ENCODE measurements around the gene CEP89. TPM values are rescaled to one million over a fixed set of nuclear protein-coding genes. Genes with fewer than 3 reads are reported as not detected.
A peak's percentile ranks its signal among the peaks of the same experiment; 100 is the strongest.
"Not testable (repeated sequence)": the region's sequence is repeated elsewhere in the genome, so short reads cannot be mapped to it uniquely, and the experiment has no call there.

The CEP89 gene
- total RNA-seq, 1 experiment from 2014 or later: 14.5 TPM

DNA sequence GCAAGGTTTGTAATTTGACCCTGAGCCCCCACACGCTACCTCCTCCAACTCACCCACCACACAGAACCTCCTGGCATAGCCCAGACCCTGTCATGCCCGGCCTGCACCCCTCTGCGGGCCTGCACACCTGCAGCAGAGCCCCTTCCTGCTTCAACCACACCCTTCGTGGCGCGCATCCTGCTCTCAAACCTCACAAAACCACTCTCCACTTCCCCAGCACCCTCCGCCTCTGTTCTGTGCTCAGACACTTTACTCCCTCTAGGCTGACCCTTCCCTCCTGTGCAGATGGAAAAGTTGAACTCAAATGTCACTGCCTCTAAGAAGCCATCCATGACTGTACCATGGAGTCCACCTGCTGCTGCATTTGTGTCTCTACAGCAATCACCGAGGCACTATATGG lies 28.8 kb upstream of the CEP89 start:
- Histone ChIP-seq H3K36me3 (ENCODE audit: control insufficient read depth, insufficient read depth, low read length) (peaks cover 5% of the 10 kb centered on the region), H3K9me3 (no peaks in the 10 kb centered on the region), H3K4me1 (0 out of 2 replicates have a peak, but pooled peaks cover 3% of the 10 kb centered on the region), H3K27me3 (replicated peaks; ENCODE audit: control insufficient read depth, insufficient read depth, low read length) (no peaks in the 10 kb centered on the region), H3K4me3 (ENCODE audit: low read depth, low read length) (no peak overlapping the region)
- H3K4me3 Mint-ChIP-seq (ENCODE audit: unreplicated experiment): peak overlapping the region; percentile 12
- no TSS peak for BruUV-seq (replicated peaks)
- peaks cover 91% of the 10 kb centered on the region for H3K36me3 Mint-ChIP-seq (ENCODE audit: insufficient read depth, unreplicated experiment)
- intact Hi-C loops (cut with micrococcal nuclease; ENCODE audit: unreplicated experiment): no loop called here
- no peak overlapping the region for H3K27ac Mint-ChIP-seq (ENCODE audit: unreplicated experiment)
- CTCF ChIA-PET: no interaction called here
- H3K4me1 Mint-ChIP-seq (ENCODE audit: low read depth, unreplicated experiment): peaks cover 28% of the 10 kb centered on the region
- TF ChIP-seq, protein P1, sequence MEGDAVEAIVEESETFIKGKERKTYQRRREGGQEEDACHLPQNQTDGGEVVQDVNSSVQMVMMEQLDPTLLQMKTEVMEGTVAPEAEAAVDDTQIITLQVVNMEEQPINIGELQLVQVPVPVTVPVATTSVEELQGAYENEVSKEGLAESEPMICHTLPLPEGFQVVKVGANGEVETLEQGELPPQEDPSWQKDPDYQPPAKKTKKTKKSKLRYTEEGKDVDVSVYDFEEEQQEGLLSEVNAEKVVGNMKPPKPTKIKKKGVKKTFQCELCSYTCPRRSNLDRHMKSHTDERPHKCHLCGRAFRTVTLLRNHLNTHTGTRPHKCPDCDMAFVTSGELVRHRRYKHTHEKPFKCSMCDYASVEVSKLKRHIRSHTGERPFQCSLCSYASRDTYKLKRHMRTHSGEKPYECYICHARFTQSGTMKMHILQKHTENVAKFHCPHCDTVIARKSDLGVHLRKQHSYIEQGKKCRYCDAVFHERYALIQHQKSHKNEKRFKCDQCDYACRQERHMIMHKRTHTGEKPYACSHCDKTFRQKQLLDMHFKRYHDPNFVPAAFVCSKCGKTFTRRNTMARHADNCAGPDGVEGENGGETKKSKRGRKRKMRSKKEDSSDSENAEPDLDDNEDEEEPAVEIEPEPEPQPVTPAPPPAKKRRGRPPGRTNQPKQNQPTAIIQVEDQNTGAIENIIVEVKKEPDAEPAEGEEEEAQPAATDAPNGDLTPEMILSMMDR (IDR thresholded peaks at IDR 0.05; ENCODE audit: insufficient read depth in 1 of 2, low read depth in 1 of 2, low read length in 1 of 2, severe bottlenecking in 1 of 2, unreplicated experiment in 1 of 2): no peak
- no peaks in the 10 kb centered on the region for H3K9me3 Mint-ChIP-seq (ENCODE audit: unreplicated experiment)
- no peaks in the 10 kb centered on the region for H3K27me3 Mint-ChIP-seq (ENCODE audit: insufficient read depth, unreplicated experiment)
- POLR2A ChIA-PET: no interaction called here
- DNase-seq: no peak

DNA sequence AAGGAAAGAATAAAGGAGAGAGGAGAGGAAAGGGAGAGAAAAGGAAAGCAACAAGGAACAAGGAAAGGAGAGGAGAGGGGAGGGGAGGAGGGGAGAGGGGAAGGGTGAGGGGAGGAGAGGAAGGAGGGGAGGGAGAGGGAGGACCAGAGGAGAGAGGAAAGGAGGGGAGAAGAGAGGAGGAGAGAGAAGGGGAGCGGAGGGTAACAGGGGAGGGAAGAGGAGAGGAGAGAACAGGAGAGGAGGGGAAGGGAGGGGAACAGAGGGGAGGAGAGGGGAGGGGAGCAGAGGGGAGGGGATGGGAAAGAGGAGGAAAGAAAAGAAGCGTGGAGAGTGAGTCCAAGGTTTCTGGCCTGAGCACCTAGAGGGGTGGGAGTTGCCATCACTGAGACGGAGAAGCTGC lies 27.0 kb upstream of the CEP89 start:
- H3K36me3 Mint-ChIP-seq (ENCODE audit: insufficient read depth, unreplicated experiment): peaks cover 95% of the 10 kb centered on the region
- TF ChIP-seq, protein P1 (IDR thresholded peaks at IDR 0.05; ENCODE audit: insufficient read depth in 1 of 2, low read depth in 1 of 2, low read length in 1 of 2, severe bottlenecking in 1 of 2, unreplicated experiment in 1 of 2): no peak
- no peak overlapping the region for H3K4me3 Mint-ChIP-seq (ENCODE audit: unreplicated experiment)
- H3K27me3 ChIP-seq (replicated peaks; ENCODE audit: control insufficient read depth, insufficient read depth, low read length): no peaks in the 10 kb centered on the region
- H3K9me3 Mint-ChIP-seq (ENCODE audit: unreplicated experiment): no peaks in the 10 kb centered on the region
- BruUV-seq (replicated peaks): no TSS peak
- H3K4me1 Mint-ChIP-seq (ENCODE audit: low read depth, unreplicated experiment): peaks cover 23% of the 10 kb centered on the region
- ChIA-PET CTCF (no interaction called here), POLR2A (no interaction called here)
- no peak for DNase-seq
- no peaks in the 10 kb centered on the region for H3K9me3 ChIP-seq
- peaks cover 5% of the 10 kb centered on the region for H3K36me3 ChIP-seq (ENCODE audit: control insufficient read depth, insufficient read depth, low read length)
- no peaks in the 10 kb centered on the region for H3K4me1 ChIP-seq
- H3K27me3 Mint-ChIP-seq (ENCODE audit: insufficient read depth, unreplicated experiment): no peaks in the 10 kb centered on the region
- H3K4me3 ChIP-seq (ENCODE audit: low read depth, low read length): no peak overlapping the region
- H3K27ac Mint-ChIP-seq (ENCODE audit: unreplicated experiment): peak overlapping the region; percentile 39
- intact Hi-C loops (cut with micrococcal nuclease; ENCODE audit: unreplicated experiment): no loop called here

DNA sequence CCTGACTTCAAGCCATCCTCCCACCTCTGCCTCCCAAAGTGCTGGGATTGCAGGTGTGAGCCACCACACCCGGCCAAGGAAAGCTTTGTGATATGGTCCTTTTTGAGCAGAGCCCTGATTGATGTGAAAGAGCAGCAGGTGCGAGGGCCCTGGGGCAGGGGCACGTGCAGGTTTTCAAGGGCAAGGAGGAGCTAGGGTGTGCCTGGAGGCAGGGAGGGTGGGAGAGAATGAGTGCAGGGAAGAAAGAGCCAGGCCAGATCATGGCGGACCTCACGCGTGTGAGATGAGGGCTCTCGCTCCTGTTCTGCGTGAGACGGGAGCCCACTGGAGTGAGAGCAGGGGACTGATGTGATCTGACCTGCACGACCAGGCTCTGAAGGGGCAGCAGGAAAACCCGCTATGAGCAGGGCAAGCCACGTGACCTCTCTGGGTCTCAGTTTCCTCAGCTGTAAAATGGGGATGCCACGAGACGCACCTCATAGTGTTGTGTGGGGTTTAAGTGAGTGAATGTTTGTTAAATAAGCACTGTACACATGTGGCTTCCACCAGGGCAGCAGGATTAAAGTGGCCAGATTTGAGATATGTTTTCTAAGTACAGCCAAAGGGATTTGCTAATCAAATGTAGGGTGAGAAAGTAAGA lies 26.1 kb upstream of the CEP89 start:
- BruUV-seq (replicated peaks): no TSS peak
- Mint-ChIP-seq H3K4me1 (ENCODE audit: low read depth, unreplicated experiment) (peaks cover 23% of the 10 kb centered on the region), H3K27ac (ENCODE audit: unreplicated experiment) (peak overlapping the region; percentile 39), H3K27me3 (ENCODE audit: insufficient read depth, unreplicated experiment) (no peaks in the 10 kb centered on the region), H3K9me3 (ENCODE audit: unreplicated experiment) (no peaks in the 10 kb centered on the region), H3K4me3 (ENCODE audit: unreplicated experiment) (no peak overlapping the region), H3K36me3 (ENCODE audit: insufficient read depth, unreplicated experiment) (peaks cover 95% of the 10 kb centered on the region)
- intact Hi-C loops (cut with micrococcal nuclease; ENCODE audit: unreplicated experiment): no loop called here
- H3K4me3 ChIP-seq (ENCODE audit: low read depth, low read length): no peak overlapping the region
- no peaks in the 10 kb centered on the region for H3K27me3 ChIP-seq (replicated peaks; ENCODE audit: control insufficient read depth, insufficient read depth, low read length)
- no peaks in the 10 kb centered on the region for H3K9me3 ChIP-seq
- POLR2A ChIA-PET: no interaction called here
- H3K4me1 ChIP-seq: no peaks in the 10 kb centered on the region
- peaks cover 5% of the 10 kb centered on the region for H3K36me3 ChIP-seq (ENCODE audit: control insufficient read depth, insufficient read depth, low read length)
- CTCF ChIA-PET: no interaction called here
- DNase-seq: no peak
- TF ChIP-seq, protein P1 (IDR thresholded peaks at IDR 0.05; ENCODE audit: insufficient read depth in 1 of 2, low read depth in 1 of 2, low read length in 1 of 2, severe bottlenecking in 1 of 2, unreplicated experiment in 1 of 2): no peak

DNA sequence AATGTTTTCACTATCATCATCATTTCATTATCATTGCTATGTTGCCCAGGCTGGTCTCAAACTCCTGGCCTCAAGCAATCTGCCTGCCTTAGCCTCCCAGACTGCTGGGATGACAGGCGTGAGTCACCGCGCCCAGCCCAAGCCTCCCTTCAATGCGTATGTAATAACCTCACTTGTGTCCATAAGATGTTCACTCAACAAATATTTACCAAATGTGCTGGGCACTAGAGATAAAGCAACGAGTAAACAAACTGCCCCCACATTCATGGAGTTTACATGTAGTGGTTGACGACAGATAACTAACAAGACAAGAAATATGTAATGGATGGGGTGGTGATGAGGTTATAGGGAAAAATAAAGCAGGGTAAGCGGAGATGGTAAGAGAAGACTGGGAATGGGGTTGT lies 25.3 kb upstream of the CEP89 start:
- H3K36me3 ChIP-seq (ENCODE audit: control insufficient read depth, insufficient read depth, low read length); intact Hi-C loops (cut with micrococcal nuclease; ENCODE audit: unreplicated experiment); H3K9me3 Mint-ChIP-seq (ENCODE audit: unreplicated experiment); H3K27me3 Mint-ChIP-seq (ENCODE audit: insufficient read depth, unreplicated experiment); H3K27me3 ChIP-seq (replicated peaks; ENCODE audit: control insufficient read depth, insufficient read depth, low read length); H3K4me1 ChIP-seq; BruUV-seq (replicated peaks); H3K9me3 ChIP-seq; CTCF ChIA-PET; H3K4me3 Mint-ChIP-seq (ENCODE audit: unreplicated experiment); H3K4me3 ChIP-seq (ENCODE audit: low read depth, low read length); POLR2A ChIA-PET: not testable (repeated sequence)
- peaks cover 95% of the 10 kb centered on the region for H3K36me3 Mint-ChIP-seq (ENCODE audit: insufficient read depth, unreplicated experiment)
- DNase-seq: peak; percentile 37 to 48
- peak overlapping the region; percentile 17 for H3K27ac Mint-ChIP-seq (ENCODE audit: unreplicated experiment)
- H3K4me1 Mint-ChIP-seq (ENCODE audit: low read depth, unreplicated experiment): peaks cover 23% of the 10 kb centered on the region

DNA sequence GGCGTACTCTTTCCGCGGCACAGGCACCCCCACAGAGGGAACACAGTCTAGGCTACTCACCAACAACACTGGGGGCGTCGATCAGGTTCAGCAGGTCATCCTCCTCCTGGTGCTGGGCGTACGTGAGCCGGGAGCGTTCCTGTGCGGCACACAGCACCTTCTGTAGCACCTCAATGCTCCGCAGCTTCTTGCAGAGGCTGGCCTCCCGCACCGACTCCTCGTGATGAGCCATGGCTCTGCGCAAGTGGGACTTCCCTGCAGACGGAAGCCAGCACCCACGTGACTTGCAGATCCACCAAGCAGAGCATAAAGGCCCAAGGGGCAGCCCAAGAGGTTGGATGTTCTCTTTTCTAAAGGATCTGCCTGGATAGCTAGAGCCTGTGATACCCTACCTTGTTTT lies 24.2 kb upstream of the CEP89 start:
- intact Hi-C loops (cut with micrococcal nuclease; ENCODE audit: unreplicated experiment); H3K4me3 Mint-ChIP-seq (ENCODE audit: unreplicated experiment); H3K27me3 Mint-ChIP-seq (ENCODE audit: insufficient read depth, unreplicated experiment); BruUV-seq (replicated peaks); H3K36me3 ChIP-seq (ENCODE audit: control insufficient read depth, insufficient read depth, low read length); H3K9me3 Mint-ChIP-seq (ENCODE audit: unreplicated experiment); DNase-seq; POLR2A ChIA-PET; H3K4me3 ChIP-seq (ENCODE audit: low read depth, low read length); H3K27ac Mint-ChIP-seq (ENCODE audit: unreplicated experiment); CTCF ChIA-PET; H3K27me3 ChIP-seq (replicated peaks; ENCODE audit: control insufficient read depth, insufficient read depth, low read length); H3K4me1 ChIP-seq; H3K9me3 ChIP-seq: not testable (repeated sequence)
- peaks cover 23% of the 10 kb centered on the region for H3K4me1 Mint-ChIP-seq (ENCODE audit: low read depth, unreplicated experiment)
- H3K36me3 Mint-ChIP-seq (ENCODE audit: insufficient read depth, unreplicated experiment): peaks cover 100% of the 10 kb centered on the region

Measured in Caco-2 (cell line).